DMS 273 (cell line): ENCODE data around the gene POU2F1.

Experiments used
- DNase-seq: peaks from one replicate; lab custom pipeline; 2025; ENCODE audit not compliant: unreplicated experiment; lab: John Stamatoyannopoulos, UW

Gene POU2F1

GRCh38 chr1:167270349-167271092, 49.8 kb downstream of the POU2F1 start:
- peak; percentile 24 for DNase-seq

- DNase-seq = no peak
These were observed 51.8 kb downstream of the POU2F1 start for GRCh38 chr1:167272369-167272957.

- DNase-seq = peak; percentile 99
These were observed 52.5 kb downstream of the POU2F1 start for GRCh38 chr1:167273027-167273800.

- no peak for DNase-seq
These were observed 53.4 kb downstream of the POU2F1 start for GRCh38 chr1:167274061-167274460.

GRCh38 chr1:167276969-167277368, 56.3 kb downstream of the POU2F1 start:
- no peak for DNase-seq

- DNase-seq = no peak
These were observed 57.8 kb downstream of the POU2F1 start for GRCh38 chr1:167278497-167278896.

GRCh38 chr1:167280912-167281311, 60.2 kb downstream of the POU2F1 start:
- DNase-seq = no peak

GRCh38 chr1:167288390-167289074, 67.8 kb downstream of the POU2F1 start:
- no peak for DNase-seq

- no peak for DNase-seq
These were observed 68.4 kb downstream of the POU2F1 start for GRCh38 chr1:167289075-167289442.

GRCh38 chr1:167289966-167290365, 69.3 kb downstream of the POU2F1 start:
- no peak for DNase-seq

GRCh38 chr1:167291539-167292185, 71.0 kb downstream of the POU2F1 start:
- no peak for DNase-seq

GRCh38 chr1:167292216-167292615, 71.5 kb downstream of the POU2F1 start:
- no peak for DNase-seq

- DNase-seq = no peak
These were observed 72.4 kb downstream of the POU2F1 start for GRCh38 chr1:167293057-167293456.

GRCh38 chr1:167294528-167294927, 73.8 kb downstream of the POU2F1 start:
- DNase-seq = no peak

- DNase-seq = no peak
These were observed 76.8 kb downstream of the POU2F1 start for GRCh38 chr1:167297222-167298214.

- no peak for DNase-seq
These were observed 77.6 kb downstream of the POU2F1 start for GRCh38 chr1:167298325-167298724.

- peak; percentile 22 for DNase-seq
These were observed 80.7 kb downstream of the POU2F1 start for GRCh38 chr1:167301355-167301754.

- DNase-seq = no peak
These were observed 83.5 kb downstream of the POU2F1 start for GRCh38 chr1:167304165-167304564.

- DNase-seq = no peak
These were observed 84.5 kb downstream of the POU2F1 start for GRCh38 chr1:167305059-167305705.
